H9 (cell line): ENCODE measurements around the gene EN1. TPM values are rescaled to one million over a fixed set of nuclear protein-coding genes. Genes with fewer than 3 reads are reported as not detected.

Experiments used
- DNase-seq: peaks from one replicate; pipeline ENCODE4 v3.0.0-alpha.2; 2017
- H2AFZ ChIP-seq: one replicate; pipeline ENCODE4 v1.6.1; 2013; ENCODE audit warnings: mild to moderate bottlenecking, low read length, control low read depth, moderate library complexity
- H2AK5ac ChIP-seq: 2 replicates; pipeline ENCODE4 v1.6.1; 2013; ENCODE audit warnings: low read length, control low read depth, mixed read lengths; ENCODE audit not compliant: insufficient read length
- H2BK120ac ChIP-seq: one replicate; pipeline ENCODE4 v1.6.1; 2013; ENCODE audit warnings: low read depth, mild to moderate bottlenecking, low read length, control low read depth, inconsistent platforms; ENCODE audit not compliant: poor library complexity, severe bottlenecking
- H2BK12ac ChIP-seq: 2 replicates; pipeline ENCODE4 v1.6.1; 2013; ENCODE audit warnings: low read length, control low read depth, mixed read lengths, low read depth; ENCODE audit not compliant: insufficient read length
- H2BK15ac ChIP-seq: 2 replicates; pipeline ENCODE4 v1.6.1; 2013; ENCODE audit warnings: low read depth, low read length, control low read depth
- H2BK20ac ChIP-seq: one replicate; pipeline ENCODE4 v1.6.1; 2013; ENCODE audit warnings: low read depth, mild to moderate bottlenecking, low read length, control low read depth, inconsistent platforms; ENCODE audit not compliant: poor library complexity, severe bottlenecking
- H2BK5ac ChIP-seq: 2 replicates; pipeline ENCODE4 v1.6.1; 2013; ENCODE audit warnings: low read length, control low read depth, mixed read lengths; ENCODE audit not compliant: insufficient read length
- H3K14ac ChIP-seq: 2 replicates; pipeline ENCODE4 v1.6.1; 2013; ENCODE audit warnings: low read length, control low read depth; ENCODE audit not compliant: insufficient read depth
- H3K18ac ChIP-seq: 2 replicates; pipeline ENCODE4 v1.6.1; 2013; ENCODE audit warnings: low read depth, mild to moderate bottlenecking, mixed read lengths, low read length, control low read depth; ENCODE audit not compliant: insufficient read length
- H3K23ac ChIP-seq: 2 replicates; pipeline ENCODE4 v1.6.1; 2013; ENCODE audit warnings: low read length, control low read depth, mixed read lengths, low read depth; ENCODE audit not compliant: insufficient read length
- H3K23me2 ChIP-seq: 2 replicates; pipeline ENCODE4 v1.6.1; 2013; ENCODE audit warnings: low read depth, mild to moderate bottlenecking, mixed read lengths, low read length, control low read depth; ENCODE audit not compliant: insufficient read length, poor library complexity, severe bottlenecking
- H3K27ac ChIP-seq: 2 replicates; pipeline ENCODE4 v1.5.1; 2013; ENCODE audit warnings: low read length, control low read depth, mixed read lengths, low read depth; ENCODE audit not compliant: insufficient read length
- H3K27me3 ChIP-seq: 2 replicates; pipeline ENCODE4 v1.6.1; 2013; ENCODE audit warnings: low read length, control low read depth, inconsistent platforms; ENCODE audit not compliant: insufficient read depth
- H3K4ac ChIP-seq: 2 replicates; pipeline ENCODE4 v1.6.1; 2013; ENCODE audit warnings: low read depth, mild to moderate bottlenecking, control low read depth, inconsistent platforms, low read length, moderate library complexity
- H3K4me1 ChIP-seq: 2 replicates; pipeline ENCODE4 v1.6.1; 2013; ENCODE audit warnings: low read length, control low read depth, inconsistent platforms; ENCODE audit not compliant: insufficient read depth
- H3K4me2 ChIP-seq: 2 replicates; pipeline ENCODE4 v1.6.1; 2013; ENCODE audit warnings: low read length, control low read depth, mixed read lengths; ENCODE audit not compliant: insufficient read length, insufficient read depth
- H3K56ac ChIP-seq: 2 replicates; pipeline ENCODE4 v1.6.1; 2013; ENCODE audit warnings: low read depth, mild to moderate bottlenecking, mixed read lengths, low read length, control low read depth; ENCODE audit not compliant: insufficient read length
- H3K79me1 ChIP-seq: 2 replicates; pipeline ENCODE4 v1.6.1; 2013; ENCODE audit warnings: low read depth, mild to moderate bottlenecking, moderate library complexity, low read length, control low read depth, inconsistent platforms; ENCODE audit not compliant: insufficient read depth, poor library complexity, severe bottlenecking
- H3K79me2 ChIP-seq: 2 replicates; pipeline ENCODE4 v1.6.1; 2013; ENCODE audit warnings: low read length, control low read depth, inconsistent platforms; ENCODE audit not compliant: insufficient read depth
- H3K9ac ChIP-seq: 2 replicates; pipeline ENCODE4 v1.6.1; 2013; ENCODE audit warnings: low read length, control low read depth, mixed read lengths; ENCODE audit not compliant: insufficient read length; ENCODE audit errors: extremely low read depth
- H3K9me3 ChIP-seq: one replicate; pipeline ENCODE4 v1.6.1; 2013; ENCODE audit warnings: low read depth, low read length, inconsistent platforms; ENCODE audit not compliant: control insufficient read depth
- H3T11ph ChIP-seq: one replicate; pipeline ENCODE4 v1.6.1; 2013; ENCODE audit warnings: mild to moderate bottlenecking, low read length, control low read depth, inconsistent platforms
- H4K20me1 ChIP-seq: one replicate; pipeline ENCODE4 v1.6.1; 2013; ENCODE audit not compliant: control insufficient read depth, insufficient read length, insufficient read depth
- H4K5ac ChIP-seq: 2 replicates; pipeline ENCODE4 v1.6.1; 2013; ENCODE audit warnings: low read depth, mild to moderate bottlenecking, mixed read lengths, low read length, control low read depth; ENCODE audit not compliant: insufficient read length
- H4K8ac ChIP-seq: replicated peaks from 2 replicates; pipeline ENCODE4 v1.6.1; 2013; ENCODE audit warnings: low read length, control low read depth, mixed read lengths, low read depth; ENCODE audit not compliant: insufficient read length
- H4K91ac ChIP-seq: 2 replicates; pipeline ENCODE4 v1.6.1; 2013; ENCODE audit warnings: low read depth, mild to moderate bottlenecking, moderate library complexity, mixed read lengths, low read length, control low read depth; ENCODE audit not compliant: insufficient read length
- H3K27ac Mint-ChIP-seq, 3 experiments: 2 replicates in 2 of 3; 3 replicates in 1 of 3; pipeline ENCODE4 v1.8.0; 2020 to 2021; ENCODE audit warnings: mixed read lengths in 3 of 3, mild to moderate bottlenecking in 1 of 3, moderate library complexity in 1 of 3
- H3K27me3 Mint-ChIP-seq: 2 replicates; pipeline ENCODE4 v1.8.0; 2021; ENCODE audit warnings: low read depth, mild to moderate bottlenecking, moderate library complexity, mixed read lengths
- H3K36me3 Mint-ChIP-seq, 3 experiments: 2 replicates in 2 of 3; 3 replicates in 1 of 3; pipeline ENCODE4 v1.8.0; 2020 to 2021; ENCODE audit warnings: low read depth in 3 of 3, mixed read lengths in 3 of 3; ENCODE audit not compliant: insufficient read depth in 1 of 3
- H3K4me1 Mint-ChIP-seq, 2 experiments: 2 replicates each; pipeline ENCODE4 v1.8.0; 2020; ENCODE audit warnings: mixed read lengths in 2 of 2
- H3K4me3 Mint-ChIP-seq, 2 experiments: 2 replicates in 1 of 2; 3 replicates in 1 of 2; pipeline ENCODE4 v1.8.0; 2020 to 2021; ENCODE audit warnings: mild to moderate bottlenecking in 2 of 2, mixed read lengths in 2 of 2, moderate library complexity in 1 of 2
- H3K9me3 Mint-ChIP-seq, 2 experiments: 2 replicates in 1 of 2; 3 replicates in 1 of 2; pipeline ENCODE4 v1.8.0; 2020; ENCODE audit warnings: mild to moderate bottlenecking in 2 of 2, mixed read lengths in 2 of 2, moderate library complexity in 1 of 2
- WGBS: extraction: QIAGEN DNeasy Blood & Tissue Kit; methylation state at CpG from one replicate; pipeline ENCODE4 v1.1.7; 2013; ENCODE audit warnings: missing lambda C conversion rate, low lambda C conversion rate, mixed read lengths; ENCODE audit not compliant: insufficient read length; ENCODE audit errors: extremely low coverage; 5-methylcytosine and 5-hydroxymethylcytosine counted together
- total RNA-seq: library from RNA; stranded (reverse); gene quantifications from 2 replicates; pipeline ENCODE4 v1.2.1, GENCODE V29; 2021
- TF ChIP-seq, protein P1 (sequence below): fragments of 200-600 bp; sonication (generic); conservative IDR thresholded peaks from 3 replicates; pipeline ENCODE4 v1.8.0; 2021; ENCODE audit warnings: antibody characterized with exemption, mild to moderate bottlenecking

EN1 gene
- total RNA-seq, 1 experiment from 2014 or later, result not detected

DNA sequence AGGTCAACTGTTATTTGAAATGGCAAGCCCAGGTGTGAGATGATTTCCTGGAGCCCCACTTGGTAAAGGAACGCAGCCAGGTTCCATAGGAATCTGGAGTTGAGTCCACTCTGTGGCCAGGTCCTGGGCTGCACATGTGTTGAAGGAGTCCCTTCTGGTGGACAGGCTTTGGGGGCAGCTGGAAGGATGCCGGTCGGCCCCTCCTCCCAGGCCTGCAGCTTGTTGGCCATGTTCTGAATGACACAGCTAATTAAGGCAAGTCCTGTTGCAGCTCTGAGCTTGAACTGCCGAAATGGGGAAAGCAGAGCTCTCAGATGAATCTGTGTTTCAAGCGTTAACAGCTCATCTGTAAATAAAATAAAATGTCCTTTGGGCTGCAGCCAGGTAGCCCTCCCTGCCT lies 23.8 kb downstream of the EN1 start:
- H4K20me1 ChIP-seq, result no peaks in the 10 kb centered on the region
- H3K4ac ChIP-seq, result no peak overlapping the region
- H3K36me3 Mint-ChIP-seq, result no peaks in the 10 kb centered on the region
- no peak overlapping the region; a peak in 1 of 7 replicates for H3K27ac Mint-ChIP-seq
- no peak overlapping the region for H2AK5ac ChIP-seq
- H3K79me1 ChIP-seq, result no peaks in the 10 kb centered on the region
- H2BK12ac ChIP-seq, result no peak overlapping the region
- H2BK120ac ChIP-seq, result no peak overlapping the region
- H3K9me3 ChIP-seq, result no peaks in the 10 kb centered on the region
- peaks cover 68% of the 10 kb centered on the region for H3K27me3 Mint-ChIP-seq
- no peak overlapping the region for H2BK15ac ChIP-seq
- H3K79me2 ChIP-seq, result no peaks in the 10 kb centered on the region
- peaks cover 7 to 31% of the 10 kb centered on the region in 2 experiments for H3K4me1 Mint-ChIP-seq
- no peak overlapping the region for H2BK5ac ChIP-seq
- H3K27ac ChIP-seq, result no peak overlapping the region
- H2AFZ ChIP-seq, result no peak overlapping the region
- TF ChIP-seq, protein P1, sequence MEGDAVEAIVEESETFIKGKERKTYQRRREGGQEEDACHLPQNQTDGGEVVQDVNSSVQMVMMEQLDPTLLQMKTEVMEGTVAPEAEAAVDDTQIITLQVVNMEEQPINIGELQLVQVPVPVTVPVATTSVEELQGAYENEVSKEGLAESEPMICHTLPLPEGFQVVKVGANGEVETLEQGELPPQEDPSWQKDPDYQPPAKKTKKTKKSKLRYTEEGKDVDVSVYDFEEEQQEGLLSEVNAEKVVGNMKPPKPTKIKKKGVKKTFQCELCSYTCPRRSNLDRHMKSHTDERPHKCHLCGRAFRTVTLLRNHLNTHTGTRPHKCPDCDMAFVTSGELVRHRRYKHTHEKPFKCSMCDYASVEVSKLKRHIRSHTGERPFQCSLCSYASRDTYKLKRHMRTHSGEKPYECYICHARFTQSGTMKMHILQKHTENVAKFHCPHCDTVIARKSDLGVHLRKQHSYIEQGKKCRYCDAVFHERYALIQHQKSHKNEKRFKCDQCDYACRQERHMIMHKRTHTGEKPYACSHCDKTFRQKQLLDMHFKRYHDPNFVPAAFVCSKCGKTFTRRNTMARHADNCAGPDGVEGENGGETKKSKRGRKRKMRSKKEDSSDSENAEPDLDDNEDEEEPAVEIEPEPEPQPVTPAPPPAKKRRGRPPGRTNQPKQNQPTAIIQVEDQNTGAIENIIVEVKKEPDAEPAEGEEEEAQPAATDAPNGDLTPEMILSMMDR, result no peak
- no peak overlapping the region for H4K91ac ChIP-seq
- no peak overlapping the region for H2BK20ac ChIP-seq
- no peak overlapping the region for H3K23ac ChIP-seq
- no peaks in the 10 kb centered on the region for H3K23me2 ChIP-seq
- no peak overlapping the region for H3K4me2 ChIP-seq
- no peaks in the 10 kb centered on the region for H3K9me3 Mint-ChIP-seq
- no peak overlapping the region for H3K4me3 Mint-ChIP-seq
- no peak overlapping the region for H3K56ac ChIP-seq
- no peak overlapping the region for H3K18ac ChIP-seq
- H3K9ac ChIP-seq, result no peak overlapping the region
- no peak for DNase-seq
- no peak overlapping the region for H4K8ac ChIP-seq
- WGBS, result no CpG with 5 or more reads among the region's 5 CpGs
- no peak overlapping the region for H4K5ac ChIP-seq
- no peak overlapping the region for H3T11ph ChIP-seq
- H3K4me1 ChIP-seq, result no peaks in the 10 kb centered on the region
- H3K27me3 ChIP-seq, result no peaks in the 10 kb centered on the region
- H3K14ac ChIP-seq, result no peak overlapping the region
